ENCODE results near the gene OVOL3.

OVOL3 gene

DNA sequence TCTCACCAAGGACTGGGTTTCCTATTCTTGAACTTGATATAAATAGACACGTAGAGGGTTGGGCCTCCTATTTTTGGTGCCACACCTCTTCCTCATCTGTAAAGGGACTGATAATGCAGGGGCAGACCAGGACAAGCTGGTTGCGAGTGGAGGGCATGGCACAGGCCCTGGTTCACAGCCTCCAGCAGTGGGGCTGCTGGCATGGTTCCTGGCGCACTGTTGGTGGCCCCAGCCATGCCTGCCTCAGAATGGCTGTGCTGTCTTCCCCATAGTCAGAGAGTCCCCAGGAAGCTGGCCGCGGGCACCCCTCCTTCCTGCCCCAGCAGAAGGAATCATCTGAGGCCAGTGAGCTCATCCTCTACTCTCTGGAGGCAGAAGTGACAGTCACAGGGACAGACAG lies 10.5 kb upstream of the OVOL3 start:
- no peak for DNase-seq (ENCODE audit: low spot score)

DNA sequence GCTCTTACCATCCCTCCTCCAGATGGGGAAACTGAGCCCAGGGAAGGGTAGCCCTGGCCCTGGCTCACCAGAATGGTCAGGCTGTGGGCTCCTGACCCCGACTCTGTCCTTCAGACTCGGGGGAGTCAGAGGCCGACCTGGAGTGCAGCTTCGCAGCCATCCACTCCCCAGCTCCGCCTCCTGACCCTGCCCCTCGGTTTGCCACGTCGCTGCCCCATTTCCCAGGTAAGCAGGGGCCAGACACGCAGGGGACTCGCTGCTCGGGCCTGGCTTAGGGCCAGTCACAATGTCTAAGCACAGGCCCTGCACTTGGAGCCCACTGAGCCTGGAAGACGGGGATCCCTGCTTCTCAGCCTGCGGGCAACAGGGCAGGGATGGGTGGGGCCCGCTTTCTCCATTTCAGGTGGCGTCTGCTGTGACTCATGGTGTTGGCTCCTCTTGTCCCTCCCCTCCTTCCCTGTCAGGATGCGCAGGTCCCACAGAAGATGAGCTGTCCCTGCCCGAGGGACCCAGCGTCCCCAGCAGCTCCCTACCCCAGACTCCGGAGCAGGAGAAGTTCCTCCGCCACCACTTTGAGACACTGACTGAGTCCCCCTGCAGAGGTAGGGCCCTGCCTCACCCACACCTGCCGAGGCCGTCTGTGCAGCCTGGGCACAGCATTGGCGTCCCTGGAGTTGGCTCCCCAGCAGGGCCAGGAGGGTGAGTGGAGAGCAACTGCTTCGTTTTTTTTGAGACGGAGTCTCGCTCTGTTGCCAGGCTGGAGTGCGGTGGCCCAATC lies 9.2 kb upstream of the OVOL3 start:
- DNase-seq (ENCODE audit: low spot score), result no peak

DNA sequence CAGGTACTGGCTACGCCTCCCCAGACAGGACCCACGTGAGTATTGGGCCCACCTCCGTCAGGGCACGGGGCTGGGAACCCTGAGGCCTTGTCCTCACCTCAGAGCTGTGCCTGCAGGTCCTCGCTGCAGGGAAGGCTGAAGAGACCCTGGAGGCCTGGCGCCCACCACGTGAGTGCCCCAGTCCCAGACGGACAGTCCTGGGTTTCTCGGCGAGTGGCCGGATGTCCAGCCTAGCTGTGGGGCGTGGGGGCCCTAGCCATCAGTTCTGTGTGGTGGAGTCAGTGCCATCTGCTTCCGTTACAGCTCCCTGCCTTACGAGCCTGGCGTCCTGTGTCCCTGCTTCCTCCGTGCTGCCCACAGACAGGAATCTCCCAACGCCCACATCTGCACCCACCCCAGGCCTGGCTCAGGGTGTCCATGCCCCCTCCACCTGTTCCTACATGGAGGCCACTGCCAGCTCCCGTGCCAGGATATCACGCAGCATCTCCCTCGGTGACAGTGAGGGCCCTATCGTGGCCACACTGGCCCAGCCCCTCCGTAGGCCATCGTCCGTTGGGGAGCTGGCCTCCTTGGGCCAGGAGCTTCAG lies 7.8 kb upstream of the OVOL3 start:
- DNase-seq (ENCODE audit: low spot score), result no peak

DNA sequence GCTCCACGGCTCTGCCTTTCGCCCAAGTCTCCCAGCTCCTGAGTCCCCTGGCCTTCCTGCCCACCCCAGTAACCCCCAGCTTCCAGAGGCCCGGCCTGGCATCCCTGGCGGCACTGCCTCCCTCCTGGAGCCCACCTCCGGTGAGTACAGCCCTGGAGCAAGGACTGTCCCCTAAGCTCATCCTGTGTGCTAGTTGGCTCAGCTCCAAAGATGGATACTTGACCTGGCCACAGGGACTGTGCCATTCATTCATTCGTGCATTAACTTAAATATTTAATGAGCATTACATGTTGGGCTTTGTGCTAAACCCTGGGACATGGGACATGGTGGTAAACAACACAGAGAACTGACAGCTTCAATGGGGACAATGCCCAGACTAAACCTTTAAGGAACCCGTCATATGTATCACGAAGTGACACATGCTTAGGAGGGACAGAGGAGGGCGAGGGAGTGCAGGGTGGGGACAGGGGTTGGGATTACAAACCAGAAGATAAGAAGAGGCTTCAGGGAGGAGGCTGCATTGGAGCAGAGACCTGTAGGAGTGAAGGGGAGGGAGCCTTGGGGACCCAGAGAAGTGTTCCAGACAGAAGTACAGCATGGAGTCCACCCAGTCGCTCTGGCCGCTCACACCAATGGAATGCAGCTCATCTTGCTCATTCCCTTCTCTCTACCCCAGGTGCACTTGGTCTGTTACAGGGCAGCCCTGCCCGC lies 6.9 kb upstream of the OVOL3 start:
- DNase-seq (ENCODE audit: low spot score), result no peak

DNA sequence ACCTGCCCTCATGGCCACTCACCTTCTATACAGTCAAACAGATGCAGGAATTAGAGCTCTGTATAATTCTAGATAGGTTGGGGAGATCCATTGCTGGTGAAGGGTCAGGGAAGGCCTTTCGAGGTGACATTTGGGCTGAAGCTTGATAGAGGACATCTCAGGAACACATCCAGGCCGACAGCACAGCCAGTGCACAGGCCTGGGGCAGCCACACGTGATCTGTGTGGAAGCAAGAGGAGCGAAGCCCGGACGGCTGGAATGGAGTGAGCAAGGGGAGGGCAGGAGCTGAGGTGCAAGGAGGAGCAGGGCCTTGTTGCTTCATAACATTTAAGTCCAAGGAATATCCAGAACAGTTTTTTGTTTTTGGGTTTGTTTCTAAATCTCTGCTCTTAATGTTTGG lies 4.5 kb upstream of the OVOL3 start:
- no peak for DNase-seq (ENCODE audit: low spot score)

DNA sequence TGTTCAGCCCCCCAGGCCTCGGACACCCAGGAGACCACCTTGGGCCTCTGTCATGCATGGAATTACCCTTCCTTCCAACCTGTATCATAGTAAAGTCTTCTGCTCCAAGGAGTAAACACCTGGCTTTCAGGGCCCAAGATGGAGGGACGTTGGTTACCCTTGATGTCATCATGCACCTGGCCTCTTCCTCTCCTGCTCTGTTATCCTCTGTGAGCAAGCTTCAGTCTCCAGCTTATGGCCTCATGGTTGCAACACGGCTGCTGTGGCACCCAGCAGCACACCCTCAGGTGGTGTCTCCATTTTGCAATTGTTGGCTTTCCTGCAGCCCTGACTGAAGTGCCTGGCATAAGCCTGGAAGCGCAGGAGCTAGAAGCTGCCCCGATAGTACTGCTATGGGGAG lies 4.0 kb upstream of the OVOL3 start:
- no peak for DNase-seq (ENCODE audit: low spot score)

DNA sequence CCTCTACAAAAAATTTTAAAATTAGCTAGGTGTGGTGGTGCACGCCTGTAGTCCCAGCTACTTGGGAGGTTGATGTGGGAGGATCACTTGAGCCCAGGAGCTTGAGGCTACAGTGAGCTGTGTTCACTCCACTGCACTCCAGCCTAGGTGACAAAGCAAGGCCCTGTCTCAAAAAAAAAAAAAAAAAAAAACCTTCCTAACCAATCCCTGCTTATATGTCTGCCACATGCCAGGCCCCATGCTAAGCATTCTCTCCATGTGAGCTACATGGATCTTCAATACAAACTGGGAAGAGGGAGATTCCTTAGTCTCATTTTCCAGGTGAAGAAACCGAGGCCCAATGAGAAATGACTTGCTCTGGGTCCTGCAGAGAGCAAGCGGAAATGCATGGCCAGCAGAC lies 2.3 kb upstream of the OVOL3 start:
- DNase-seq (ENCODE audit: low spot score), result no peak

DNA sequence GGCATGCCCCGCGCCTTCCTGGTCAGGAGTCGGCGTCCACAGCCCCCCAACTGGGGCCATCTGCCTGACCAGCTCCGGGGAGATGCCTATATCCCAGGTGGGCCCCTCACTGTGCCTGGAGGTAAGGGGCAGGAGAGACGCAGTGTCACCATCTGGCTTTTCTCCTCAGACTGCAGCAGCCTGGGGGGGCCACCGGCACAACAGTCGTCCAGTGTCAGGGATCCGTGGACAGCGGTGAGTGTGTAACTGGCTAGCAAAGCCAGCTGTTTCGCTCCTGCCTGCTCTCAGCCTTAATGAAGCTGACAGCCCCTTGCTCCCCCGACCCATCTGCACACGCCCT lies 227 bp downstream of the OVOL3 start:
- DNase-seq (ENCODE audit: low spot score), result no peak

DNA sequence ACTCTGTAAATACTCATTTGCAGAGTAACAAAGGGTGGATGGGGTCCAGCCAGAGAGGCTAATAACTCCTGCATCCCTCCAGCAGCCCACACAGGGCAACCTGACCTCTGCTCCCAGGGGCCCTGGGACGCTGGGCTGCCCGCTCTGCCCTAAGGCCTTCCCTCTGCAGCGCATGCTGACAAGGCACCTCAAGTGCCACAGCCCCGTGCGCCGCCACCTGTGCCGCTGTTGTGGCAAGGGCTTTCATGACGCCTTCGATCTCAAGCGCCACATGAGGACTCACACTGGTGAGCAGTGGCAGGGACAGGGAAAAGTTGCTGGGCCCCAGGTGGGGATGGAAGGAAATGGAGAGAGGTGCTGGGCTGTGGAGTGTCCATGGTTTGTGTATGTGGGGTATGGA lies 1.7 kb downstream of the OVOL3 start:
- no peak for DNase-seq (ENCODE audit: low spot score)

DNA sequence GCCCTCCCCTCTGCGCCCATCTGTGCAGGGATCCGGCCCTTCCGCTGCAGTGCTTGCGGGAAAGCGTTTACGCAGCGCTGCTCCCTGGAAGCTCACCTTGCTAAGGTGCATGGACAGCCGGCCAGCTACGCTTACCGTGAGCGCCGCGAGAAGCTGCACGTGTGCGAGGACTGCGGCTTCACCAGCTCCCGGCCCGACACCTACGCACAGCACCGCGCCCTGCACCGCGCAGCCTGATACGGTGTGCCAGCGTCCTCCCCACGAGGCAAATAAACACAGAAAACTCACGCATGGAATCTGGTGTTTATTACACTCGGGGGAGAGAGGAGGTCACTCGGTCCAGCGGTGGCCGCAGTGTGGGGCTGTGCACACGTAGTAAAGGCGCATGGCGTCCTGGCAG lies 2.5 kb downstream of the OVOL3 start:
- DNase-seq (ENCODE audit: low spot score), result no peak

DNA sequence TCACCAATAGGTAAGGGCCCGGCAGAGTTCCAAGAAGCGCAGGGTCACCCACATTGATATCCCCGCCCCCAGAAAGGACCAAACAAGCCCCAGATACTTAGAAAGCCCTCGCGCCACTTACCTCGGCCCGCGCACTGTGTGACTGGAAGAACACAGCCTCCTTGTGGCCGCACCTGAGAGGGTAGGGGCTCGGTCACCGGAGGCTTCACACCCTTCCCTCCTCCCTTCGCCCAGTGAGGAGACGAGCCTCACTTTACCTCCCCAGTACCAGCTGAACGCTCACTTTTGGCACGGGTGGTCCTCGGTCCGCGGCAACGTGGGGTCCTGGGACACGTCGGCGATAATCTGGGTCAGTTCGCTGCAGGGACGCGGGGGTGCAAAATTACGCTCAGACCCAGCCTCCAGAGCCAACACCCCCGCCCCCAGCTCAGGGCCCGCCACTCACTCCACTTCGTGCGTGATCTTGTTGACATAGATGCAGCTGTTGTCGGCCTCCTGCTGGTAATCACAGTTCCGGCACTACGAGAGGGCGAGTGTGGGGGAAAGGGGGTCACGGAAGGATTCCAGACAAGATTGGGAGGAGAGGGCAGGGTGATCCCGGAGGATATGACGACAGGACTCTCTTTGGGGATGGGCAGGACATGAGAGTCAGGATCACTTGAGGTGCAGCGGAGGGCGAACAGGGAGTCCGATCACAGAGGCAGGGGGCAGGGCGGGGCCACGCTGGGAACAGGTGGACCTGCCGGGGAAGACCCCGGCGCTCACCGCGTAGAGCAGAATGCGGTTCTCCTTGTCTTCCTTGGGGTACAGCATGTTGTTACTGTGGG lies 3.2 kb downstream of the OVOL3 start:
- DNase-seq (ENCODE audit: low spot score), result no peak

DNA sequence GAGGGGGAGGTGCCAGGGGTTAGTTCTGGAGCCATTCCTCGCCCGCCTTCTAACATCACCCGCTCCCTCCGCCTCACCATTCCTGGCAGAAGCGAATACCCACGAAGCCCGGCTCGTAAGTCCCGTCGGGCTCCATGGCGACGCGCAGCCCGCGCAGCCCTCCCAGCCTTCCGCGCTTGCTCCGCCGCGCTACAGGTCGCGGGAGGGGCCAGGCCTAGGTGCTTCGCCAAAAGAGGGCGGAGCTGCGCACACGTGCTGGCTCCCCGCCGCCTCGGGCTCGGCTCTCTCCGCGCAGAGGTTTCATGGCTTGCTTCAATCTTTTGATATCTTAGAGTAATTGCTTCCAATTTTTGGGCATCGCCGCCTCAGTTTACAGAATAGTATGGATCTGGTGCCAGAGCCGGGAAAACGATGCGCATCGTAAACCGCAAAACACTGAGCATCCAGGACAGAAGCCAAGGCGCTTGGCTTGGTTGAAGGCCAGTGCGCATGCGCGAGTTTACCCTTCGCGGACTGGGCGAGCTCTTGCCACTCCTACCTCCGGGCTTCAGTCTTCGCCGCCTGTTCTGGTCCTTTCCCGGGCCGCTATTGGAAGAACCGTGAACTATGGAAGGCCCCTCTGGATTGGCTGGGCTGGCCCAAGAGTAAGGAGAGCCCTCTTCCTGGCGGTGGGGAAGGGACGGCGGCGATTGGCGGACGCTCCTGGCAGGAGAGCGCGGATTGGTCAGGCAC lies 3.9 kb downstream of the OVOL3 start, which contains the start of gene POLR2I:
Gene POLR2I, minus strand, starts transcription at position 155 of the 732 bp plus-strand sequence. Its CDS starts 19 bp downstream, at position 136.
- DNase-seq (ENCODE audit: low spot score), result peak; percentile 96

DNA sequence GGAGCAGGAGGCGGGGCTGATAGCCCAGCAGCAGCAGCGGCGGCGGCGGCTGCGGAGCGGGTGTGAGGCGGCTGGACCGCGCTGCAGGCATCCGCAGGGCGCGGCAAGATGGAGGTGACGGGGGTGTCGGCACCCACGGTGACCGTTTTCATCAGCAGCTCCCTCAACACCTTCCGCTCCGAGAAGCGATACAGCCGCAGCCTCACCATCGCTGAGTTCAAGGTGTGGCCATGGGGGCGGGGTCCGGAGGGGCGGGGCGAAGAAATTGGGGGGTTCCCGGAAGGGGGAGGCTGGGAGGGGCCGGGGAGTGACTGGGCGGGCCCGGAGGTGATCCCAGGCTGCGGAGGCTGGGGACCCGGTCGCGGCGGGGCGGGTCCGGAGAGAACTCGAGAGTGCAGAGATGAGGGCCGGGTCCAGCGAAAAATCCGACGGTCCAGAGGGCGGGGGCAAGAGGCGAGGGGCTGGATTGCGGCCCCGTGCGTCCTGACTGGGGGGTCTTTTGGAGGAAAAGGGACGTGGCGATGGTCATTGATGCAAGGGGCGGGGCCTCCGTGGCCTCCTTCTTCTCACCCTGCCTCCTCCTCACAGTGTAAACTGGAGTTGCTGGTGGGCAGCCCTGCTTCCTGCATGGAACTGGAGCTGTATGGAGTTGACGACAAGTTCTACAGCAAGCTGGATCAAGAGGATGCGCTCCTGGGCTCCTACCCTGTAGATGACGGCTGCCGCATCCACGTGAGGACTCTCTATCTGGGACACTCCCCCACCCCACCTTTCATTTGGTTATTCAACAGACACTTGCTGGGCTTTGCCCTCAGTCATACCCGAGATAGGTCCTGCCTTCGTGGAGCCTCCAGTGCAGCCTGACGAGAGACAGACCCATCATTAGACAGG lies 4.8 kb downstream of the OVOL3 start, which contains the start of gene TBCB:
Gene TBCB, plus strand, starts transcription at position 16 of the 891 bp plus-strand sequence. Its CDS starts 93 bp downstream, at position 109.
- DNase-seq (ENCODE audit: low spot score), result peak; percentile 88

DNA sequence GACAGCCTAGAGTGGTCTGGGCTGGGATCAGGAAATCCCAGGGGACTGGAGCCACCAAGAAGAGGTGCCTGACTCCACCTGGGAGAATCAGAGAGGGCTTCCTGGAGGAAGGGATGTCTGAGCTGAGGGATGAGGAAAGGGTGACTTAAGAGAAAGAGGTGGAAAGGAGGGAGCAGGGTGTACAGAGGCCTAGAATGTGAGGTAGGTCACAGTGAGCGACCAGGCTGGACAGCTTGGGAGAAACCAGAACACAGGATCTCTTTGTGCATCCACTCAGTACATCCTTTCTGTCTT lies 5.3 kb downstream of the OVOL3 start:
- no peak for DNase-seq (ENCODE audit: low spot score)

DNA sequence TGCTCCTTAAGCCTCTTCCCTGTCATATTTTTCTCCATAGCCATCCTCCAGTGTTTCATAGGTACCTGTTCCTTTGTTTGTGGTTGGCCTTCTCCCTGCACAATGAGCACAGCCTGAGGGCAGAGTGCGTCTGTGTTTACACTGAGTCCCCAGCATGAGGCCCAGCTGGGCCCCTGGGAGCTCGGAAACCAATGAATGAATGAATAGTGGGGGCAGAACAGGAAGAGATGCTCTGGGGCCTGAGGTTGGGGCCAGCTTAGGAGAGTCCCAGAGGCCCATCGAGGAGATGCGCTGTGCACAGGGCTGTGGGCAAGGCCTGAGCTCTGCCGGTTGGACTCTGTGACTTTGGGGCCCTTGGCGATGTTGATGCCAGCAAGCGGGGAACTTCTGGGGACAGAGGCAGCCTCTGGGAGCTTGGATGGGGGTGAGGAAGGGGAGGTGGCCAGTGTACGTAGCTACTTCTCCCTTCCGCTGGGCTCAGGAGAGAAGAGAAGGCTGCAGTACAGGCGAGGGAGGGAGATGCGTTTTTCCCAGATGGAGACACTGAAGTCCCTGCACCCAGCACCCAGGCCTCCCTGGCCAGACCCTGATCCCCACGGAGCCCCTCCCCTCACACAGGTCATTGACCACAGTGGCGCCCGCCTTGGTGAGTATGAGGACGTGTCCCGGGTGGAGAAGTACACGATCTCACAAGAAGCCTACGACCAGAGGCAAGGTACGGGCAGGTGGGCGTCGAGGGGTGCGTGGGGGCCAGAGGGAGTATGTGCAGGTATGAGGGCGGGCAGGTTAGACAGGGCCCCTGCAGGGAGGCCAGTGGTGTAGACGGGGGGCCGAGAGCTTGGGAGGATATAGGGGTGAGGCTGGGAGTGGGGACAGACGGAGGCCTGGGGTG lies 9.4 kb downstream of the OVOL3 start:
- peak; percentile 6 for DNase-seq (ENCODE audit: low spot score)

DNA sequence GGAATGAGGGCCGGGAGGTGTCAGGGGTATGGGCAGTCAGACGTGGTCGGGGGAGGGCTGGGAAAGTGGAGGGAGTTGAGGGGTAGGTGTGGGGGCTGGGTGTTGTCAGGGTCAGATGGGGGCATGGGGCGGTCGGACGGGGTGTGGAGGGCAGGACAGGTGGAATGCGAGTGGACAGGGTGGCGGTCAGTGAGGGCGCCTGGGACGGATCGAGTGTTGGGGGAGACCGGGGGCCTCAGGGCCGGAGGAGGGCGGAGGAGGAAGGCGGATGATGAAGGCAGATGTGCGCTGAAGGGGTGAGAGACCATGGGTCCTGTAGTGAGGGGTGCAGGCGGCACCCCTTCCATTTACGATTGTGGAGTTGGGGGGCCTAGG lies 10.0 kb downstream of the OVOL3 start:
- DNase-seq (ENCODE audit: low spot score), result no peak

DNA sequence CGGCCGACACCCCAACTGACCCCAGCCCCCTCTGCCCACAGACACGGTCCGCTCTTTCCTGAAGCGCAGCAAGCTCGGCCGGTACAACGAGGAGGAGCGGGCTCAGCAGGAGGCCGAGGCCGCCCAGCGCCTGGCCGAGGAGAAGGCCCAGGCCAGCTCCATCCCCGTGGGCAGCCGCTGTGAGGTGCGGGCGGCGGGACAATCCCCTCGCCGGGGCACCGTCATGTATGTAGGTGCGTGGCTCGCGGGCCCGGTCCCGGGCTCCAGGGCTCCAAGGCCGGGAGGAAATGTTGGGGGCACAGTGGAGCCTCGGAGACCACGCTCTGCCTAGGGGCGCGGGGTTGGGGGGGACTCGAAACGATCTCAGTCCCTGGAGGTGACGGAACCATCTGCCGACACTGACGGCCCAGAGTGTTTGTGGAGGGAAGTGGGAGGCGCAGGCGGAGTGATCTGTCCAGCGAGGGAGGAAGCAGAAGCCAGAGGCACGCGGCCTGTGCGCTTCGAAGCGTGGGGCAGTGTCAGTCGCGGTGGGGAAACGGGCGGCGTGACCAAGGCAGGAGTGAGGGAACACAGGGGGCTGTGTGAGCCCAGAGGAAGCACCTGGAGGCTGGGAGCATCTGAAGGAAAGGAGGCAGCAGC lies 10.7 kb downstream of the OVOL3 start:
- DNase-seq (ENCODE audit: low spot score), result no peak

DNA sequence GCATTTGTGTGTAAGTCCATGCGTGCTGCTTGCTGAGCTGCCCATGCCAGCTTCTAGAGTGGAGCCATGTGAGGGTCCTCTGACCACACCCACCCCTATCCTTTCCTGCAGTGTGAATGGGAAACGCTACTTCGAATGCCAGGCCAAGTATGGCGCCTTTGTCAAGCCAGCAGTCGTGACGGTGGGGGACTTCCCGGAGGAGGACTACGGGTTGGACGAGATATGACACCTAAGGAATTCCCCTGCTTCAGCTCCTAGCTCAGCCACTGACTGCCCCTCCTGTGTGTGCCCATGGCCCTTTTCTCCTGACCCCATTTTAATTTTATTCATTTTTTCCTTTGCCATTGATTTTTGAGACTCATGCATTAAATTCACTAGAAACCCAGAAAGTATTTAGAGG lies 14.6 kb downstream of the OVOL3 start:
- no peak for DNase-seq (ENCODE audit: low spot score)

DNA sequence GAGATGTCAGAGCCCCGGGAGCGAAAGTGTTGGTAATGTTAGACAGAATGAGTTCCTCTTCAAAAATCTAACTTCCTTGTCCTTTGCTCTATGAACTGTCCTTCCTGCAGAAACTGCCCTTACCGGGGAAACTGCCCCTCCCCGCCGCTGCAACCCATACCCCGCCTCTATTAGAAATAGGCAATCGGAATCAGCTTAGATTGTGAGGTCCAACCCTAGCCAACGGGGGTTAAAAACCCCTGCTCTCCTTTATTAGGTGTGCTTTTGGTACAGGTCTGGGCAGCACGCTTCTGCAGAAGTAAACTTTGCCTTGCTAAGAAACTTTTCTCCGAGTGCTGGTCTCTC lies 17.4 kb downstream of the OVOL3 start:
- DNase-seq (ENCODE audit: low spot score), result no peak
